ENCODE results near the gene KCND3.
"Not testable (repeated sequence)": the region's sequence is repeated elsewhere in the genome, so short reads cannot be mapped to it uniquely, and the experiment has no call there.

KCND3 gene

DNA sequence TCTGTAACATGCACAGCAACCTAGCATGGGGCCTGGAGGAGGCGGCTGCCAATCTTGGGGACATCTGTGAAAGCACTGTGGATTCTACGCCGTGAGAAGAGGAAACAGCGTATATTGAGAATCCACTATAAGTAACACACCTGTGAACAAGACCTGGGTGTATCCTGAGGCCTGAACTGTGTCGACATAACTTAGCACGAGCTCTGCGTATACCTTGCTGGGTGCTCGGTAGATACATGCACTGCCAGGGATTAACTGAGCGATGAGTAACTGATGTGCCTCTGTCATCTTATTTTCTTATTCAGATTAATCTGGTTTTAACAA is 175.2 kb downstream of the KCND3 start:
- DNase-seq (ENCODE audit: low read depth in 2 of 2): no peak

DNA sequence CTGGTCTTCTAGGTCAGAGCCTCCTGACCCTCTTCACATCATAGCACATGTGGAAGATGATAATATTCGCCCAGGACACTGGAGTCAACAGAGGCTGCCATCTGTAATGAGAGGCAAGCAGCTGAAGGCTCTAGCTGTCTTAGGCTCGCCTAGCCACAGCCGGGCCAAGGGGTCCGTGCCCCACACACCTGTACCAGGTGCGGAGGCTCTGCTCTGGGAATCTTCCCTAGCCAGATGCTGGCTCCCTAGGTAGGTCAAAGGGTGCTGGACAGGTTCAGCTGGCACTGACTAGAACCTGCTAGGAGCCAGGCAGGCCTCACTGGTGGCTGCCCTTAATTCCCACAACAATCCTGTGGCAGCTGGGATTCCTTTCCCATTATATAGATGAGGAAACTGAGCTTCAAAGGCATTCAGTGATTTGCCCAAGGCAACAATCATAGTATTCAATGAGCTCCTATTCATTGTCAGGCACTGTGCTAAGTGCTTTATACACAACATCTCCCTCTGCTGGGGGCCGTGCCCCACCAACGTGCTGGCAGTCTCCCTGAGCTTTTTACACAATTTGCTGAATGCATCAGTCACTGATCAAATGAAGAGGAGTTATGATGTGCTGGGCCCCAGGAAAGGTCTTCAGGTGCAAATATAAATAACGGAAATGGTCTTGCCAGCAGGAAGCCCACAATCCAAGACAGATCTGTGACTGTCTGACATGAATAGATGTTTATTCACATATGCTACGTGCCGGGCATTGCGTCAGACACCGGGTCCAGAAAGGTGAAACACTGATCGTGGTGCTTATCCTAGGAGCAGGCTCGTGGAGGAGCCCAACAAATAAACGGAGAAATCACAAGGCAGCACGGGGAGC is 175.8 kb downstream of the KCND3 start:
- DNase-seq (ENCODE audit: low read depth in 2 of 2): no peak

DNA sequence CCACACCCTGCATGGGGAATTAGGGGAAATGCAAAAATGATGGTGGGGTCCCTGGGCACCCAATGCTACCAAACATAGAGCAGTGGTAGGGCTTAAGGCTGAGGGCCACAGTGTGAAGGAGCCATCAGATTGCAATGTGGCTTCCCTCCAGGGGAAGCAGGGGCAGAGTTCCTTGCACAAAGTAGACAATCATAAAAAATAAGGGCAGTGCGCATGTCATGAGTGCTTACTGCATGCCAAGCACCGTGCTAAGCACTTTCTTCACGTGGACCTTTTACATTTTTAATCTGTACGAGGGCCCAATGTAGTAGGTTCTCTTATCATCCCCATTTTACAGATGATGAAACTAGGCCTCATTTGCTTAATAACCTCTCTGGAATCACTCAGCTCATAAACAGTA is 177.2 kb downstream of the KCND3 start:
- DNase-seq (ENCODE audit: low read depth in 2 of 2): no peak

DNA sequence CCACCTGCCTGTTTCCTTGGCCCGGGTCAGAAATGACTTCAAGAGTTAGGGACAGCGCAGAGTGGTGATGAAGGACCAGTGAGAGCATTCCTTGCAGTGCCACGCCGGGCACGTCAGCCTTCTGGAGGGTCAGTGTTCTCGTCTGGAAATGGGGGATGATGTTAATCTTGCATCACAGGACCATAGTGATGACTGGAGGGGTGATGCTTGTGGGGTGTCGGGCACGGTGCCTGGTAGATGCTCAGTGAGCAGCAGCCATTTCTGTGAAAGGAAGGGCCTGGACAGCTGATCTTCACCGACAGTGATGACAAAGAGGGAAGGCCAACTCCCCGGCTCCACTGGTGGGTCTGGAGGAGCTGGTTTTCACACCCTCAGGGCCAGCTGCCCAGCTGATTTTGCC is 177.6 kb downstream of the KCND3 start:
- no peak for DNase-seq (ENCODE audit: low read depth in 2 of 2)

DNA sequence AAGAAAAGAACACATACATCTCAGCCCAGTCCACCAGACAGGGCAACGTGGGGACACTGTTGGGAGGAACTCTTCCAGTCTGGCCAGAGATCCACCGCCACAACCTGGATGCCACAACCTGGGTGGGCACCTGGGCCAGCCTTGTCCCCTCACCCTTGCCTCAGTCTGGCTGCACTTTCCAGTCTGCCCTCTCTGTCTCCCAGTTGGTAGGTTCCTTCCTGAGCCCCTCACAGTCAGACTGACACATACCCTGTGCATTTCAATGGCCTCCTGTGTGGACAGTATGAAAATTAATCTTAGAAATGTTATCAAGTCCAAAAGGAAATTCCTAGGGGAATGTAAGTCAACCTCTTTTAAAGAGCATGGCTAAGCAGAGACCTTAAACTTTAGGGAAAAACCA is 184.2 kb downstream of the KCND3 start:
- DNase-seq (ENCODE audit: low read depth in 2 of 2): no peak

DNA sequence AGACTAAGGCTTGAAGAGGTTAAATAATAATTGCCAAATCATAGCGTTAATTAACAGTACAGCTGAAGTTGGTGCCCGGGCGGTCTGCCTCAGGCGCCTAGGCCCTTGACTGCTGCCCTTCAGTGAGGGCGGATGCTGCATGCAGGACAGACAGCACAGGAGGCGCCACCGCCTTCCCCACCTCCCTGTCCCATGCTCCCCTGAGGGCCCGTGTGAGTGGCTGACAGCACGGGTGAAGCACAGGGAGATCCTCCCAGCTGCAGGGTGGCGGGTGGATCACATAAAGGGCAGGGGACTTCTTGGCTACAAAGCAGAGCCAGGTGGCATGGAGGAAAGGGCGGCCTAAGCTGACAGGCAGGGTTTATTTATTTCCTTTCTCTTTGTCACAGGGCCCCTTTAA is 184.7 kb downstream of the KCND3 start:
- no peak for DNase-seq (ENCODE audit: low read depth in 2 of 2)

DNA sequence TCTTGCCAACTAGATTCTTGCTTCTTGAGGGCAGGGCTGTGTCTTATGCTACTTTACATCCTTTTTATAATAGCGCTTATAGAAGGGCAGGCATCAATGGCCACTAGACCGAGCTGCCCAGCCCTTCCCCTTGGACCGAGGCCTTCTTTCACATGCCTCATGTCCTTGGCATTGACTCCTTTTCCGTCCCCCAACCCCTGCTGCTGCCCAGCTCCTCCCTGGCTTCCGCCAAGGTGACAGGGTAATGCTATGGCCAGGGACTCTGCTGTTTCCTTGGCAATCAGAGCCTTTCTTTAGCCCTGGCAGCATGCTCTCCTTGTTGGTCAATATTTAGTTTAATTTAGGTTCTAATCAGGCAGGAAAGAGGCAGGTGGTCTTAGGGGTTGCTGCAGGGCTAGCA is 185.5 kb downstream of the KCND3 start:
- DNase-seq (ENCODE audit: low read depth in 2 of 2): no peak

DNA sequence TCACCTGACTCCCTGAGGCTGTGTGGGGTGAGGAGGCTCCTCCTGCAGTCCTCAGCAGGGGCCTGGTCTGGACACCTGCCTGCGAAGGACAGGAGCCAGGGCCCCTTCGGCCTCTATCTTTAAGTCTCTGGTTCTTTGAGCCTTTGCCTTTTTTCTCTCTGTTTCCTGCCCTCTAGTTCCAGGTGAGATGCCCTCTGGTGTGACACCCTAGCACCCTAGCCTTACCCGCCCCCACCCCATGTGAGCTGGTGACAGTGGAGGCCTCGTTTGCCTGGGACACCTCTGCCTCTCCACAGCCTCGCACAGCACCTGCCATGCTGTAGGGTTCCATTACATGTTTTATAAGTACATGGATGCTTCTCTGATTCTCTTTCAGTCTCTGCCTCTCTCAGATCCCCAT is 186.5 kb downstream of the KCND3 start:
- DNase-seq (ENCODE audit: low read depth in 2 of 2): no peak

DNA sequence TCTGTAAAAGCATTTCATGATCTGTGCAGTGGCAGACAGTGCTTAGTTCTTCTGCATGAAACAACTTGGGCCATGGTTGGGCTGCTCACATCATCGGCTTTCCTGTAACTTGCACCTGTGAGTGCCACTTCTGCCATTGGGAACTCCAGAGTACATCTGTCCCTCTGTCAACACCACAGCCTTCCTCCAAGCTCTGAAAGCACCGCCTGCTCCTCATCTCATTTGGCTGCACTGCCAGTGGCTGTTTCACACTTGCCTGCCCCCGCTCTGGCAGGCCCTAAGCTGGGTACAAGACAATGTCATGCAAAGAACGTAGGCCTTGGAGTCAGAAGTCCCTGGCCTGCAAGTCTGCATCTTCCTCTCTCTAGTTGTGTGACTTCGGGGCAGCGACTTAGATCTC is 187.4 kb downstream of the KCND3 start:
- DNase-seq (ENCODE audit: low read depth in 2 of 2): no peak

DNA sequence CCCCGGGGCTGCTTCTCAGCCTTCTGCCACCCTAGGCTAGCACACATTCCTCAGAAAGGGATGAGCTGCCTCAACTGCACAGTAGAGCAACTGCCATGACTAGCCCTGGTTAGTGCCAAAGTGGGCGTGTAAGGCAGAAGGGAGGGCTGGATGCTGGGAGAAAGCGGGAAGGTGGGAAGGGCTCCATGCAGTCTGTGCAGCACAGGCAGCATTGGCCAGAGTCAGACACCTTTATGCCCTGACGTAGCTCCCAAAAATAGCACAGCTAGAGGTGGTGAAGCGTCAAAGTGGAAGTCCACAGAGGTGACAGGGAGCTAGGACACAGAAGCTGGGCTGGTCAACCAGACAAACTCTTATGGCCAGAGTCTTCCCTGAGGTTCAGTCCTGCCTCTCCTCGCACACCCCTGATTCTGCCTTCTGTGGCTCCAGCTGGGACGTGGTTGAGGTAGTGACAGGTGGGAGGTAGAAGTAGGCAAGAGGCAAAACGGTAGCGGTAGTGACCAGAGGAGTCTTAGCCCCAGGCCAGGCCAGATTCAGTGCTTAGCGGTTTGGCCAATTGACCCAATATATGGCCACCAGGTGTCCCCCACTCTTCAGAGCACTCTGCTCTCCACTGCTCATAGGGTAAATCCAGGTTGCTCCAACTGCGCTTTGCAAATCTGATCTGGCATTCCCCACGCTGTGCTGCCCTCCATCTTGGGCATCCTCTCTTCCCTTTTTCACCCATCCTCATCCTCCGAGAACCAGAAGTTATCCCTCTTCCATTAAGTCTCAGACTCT is 188.2 kb downstream of the KCND3 start:
- DNase-seq (ENCODE audit: low read depth in 2 of 2): no peak

DNA sequence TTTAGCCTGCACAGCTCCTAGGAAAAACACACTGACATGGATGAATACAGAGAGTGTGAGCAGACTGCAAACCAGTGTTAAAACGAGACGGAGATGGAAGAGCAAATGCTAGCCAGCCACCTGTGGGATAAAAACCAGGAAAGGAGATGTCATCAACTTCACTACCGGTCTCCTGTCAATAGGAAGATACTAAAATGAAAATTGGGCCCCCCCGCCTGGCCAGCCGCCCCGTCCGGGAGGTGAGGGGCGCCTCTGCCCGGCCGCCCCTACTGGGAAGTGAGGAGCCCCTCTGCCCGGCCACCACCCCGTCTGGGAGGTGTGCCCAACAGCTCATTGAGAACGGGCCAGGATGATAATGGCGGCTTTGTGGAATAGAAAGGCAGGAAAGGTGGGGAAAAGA is 189.7 kb downstream of the KCND3 start:
- DNase-seq (ENCODE audit: low read depth in 2 of 2): not testable (repeated sequence)

DNA sequence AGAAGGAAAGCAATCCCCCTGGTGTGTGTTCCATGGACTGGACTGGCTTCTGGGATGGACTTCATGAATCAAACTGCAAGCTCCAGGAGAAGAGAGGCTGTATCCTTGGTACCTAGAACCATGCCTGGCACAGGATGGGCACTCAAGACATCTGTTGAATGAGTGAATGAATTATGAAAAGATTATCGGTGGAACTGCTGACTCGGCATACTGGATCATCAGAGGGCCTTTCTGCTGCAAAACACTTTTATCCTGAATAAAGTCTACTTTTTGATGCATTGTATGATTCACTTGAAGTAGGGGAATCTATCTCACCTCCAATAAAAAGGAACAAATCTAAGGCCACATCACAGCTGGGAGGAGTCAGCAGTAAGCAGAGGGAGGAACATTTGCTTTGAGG is 190.9 kb downstream of the KCND3 start:
- no peak for DNase-seq (ENCODE audit: low read depth in 2 of 2)

DNA sequence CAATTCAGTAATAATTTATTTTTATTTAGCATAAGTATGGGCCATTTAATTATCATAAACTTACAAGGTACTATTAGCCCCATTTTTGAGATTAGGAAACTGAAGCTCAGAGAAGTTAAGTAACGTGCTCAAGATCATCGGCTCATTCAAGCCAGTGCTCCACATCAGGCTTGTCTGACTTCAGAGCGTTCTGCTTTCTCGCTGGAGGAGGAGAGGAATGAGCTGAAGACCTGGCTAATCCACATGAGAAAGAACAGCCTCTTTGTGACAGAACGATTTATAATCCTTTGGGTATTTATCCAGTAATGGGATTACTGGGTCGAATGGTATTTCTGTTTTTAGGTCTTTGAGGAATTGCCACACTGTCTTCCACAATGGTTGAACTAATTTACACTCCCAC is 194.1 kb downstream of the KCND3 start:
- no peak for DNase-seq (ENCODE audit: low read depth in 2 of 2)

DNA sequence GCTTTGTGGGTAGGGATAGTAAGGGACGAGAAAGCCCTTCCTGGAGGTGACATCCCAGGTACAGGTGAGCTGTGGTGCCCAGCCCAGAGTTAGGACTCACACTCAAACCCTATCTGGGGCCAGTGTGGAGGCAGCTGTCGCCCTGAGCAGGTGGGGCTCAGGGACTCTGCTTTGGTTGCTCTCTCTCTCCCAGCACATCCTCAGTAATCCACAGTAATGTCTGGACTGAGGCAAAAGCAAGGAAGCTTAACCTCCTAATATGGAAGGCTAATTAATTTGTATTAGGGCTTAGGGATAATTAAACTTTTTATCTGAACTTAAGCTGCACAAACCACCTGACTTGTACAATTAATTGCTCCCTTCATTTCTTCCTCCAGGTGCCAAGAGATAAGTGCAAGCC is 195.5 kb downstream of the KCND3 start:
- DNase-seq (ENCODE audit: low read depth in 2 of 2): no peak

DNA sequence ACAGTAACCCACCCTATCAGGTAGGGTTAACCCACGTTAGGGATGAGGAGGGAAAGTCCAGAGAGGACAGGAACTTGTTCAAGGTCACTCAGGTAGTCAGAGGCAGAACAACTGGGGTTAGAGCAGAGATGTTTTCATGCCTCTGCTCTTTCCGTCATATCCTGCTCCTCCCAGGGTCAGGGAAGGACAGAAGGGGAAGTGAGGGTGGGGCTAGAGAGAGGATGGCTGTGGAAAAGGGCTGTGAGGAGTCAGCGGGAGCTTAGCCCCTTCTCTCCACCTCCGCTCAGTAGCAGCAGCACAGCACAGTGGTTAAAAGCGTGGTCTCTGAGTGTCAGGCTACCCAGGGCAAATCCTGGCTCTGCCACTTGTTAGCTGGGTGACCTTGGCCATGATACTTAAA is 197.2 kb downstream of the KCND3 start:
- no peak for DNase-seq (ENCODE audit: low read depth in 2 of 2)

DNA sequence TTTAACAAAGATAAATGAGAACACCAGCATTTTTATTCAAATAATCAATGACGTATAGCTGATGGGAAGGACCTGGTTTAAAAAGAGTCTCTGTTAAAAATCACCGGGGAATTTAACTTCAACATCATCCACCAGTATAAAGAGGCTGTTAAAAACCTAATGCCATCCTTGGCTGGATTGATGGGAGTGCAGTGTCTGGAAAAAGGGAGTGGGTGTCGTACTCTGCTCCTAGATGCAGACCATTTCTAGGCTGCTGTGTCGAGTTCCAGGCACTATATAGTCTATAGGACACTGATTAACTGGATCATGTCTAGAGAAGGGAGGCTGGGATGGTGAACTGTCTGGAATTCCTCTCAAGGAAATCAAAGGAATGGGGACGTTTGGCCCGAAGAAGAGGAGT is 197.7 kb downstream of the KCND3 start:
- DNase-seq (ENCODE audit: low read depth in 2 of 2): no peak

DNA sequence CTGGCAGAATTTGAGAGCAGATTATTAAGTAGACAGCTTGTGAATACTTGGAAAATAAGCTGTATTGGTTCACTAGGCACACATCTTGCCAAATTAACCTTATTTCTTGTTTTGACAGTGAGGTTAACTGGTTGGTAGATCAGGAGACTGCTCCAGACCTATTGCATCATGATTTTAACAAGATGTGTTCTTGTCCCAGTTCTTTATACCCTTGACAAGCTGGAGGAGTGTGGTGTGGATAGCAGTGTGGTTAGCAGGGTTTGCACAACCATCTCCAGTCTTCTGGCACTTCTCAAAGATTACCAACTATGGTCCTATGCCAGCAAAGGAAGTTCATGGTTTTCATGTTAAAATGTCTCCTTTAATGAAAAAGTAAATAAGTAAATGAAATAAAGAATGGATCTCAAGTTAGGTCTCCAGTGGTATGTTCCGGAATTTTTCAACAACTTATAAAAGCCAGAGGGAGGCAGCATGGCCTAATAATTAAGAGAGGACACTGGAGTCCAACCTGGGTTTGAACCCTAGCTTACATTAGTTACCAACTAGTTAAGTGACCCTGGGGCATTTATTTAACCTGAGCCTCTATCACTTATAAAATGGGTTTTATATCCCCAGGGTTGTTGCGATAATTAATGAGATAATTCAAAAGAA is 199.7 kb downstream of the KCND3 start:
- no peak for DNase-seq (ENCODE audit: low read depth in 2 of 2)

DNA sequence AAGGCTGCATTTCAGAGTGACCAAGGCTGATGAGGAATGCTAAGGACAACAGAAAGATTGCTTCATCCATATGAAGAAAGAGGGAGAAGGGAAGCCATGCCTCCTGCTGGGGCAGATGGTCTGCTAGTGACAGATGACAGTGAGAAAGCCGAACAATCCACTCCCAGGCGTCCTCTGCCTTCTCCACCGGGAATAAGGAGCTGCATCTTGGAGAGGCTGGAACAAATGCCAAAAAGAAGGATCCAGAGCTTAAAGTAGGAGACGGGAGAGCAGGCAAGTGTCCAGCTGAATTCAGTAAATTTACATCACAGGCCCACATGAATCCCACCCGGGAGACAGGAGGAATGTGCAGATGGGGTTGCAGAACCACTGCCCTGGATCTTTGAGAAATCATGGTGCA is 200.3 kb downstream of the KCND3 start:
- DNase-seq (ENCODE audit: low read depth in 2 of 2): no peak

DNA sequence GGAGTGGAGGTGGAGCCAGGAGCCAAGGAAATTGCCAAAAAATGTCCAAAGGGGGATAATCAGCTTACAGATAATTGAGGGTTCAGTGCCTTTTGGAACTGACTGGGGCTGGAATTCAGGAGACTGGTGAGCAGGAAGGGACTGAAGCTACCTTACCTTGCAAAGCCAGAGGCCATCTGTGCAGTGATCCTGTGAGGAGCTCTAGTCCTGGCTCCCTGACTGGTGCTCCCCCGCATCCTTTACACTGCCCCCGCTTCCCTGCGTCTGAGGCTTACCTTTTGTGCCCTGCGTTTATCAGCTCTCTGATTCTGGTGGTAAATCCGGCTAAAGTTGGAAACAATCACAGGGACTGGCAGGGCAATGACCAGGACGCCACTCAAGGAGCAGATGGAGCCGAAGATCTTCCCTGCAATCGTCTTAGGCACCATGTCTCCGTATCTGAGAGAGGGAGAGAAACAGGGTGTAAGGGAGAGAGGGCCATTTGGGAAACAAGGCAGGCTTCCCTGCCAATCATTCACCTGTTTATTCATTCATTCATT is 202.7 kb downstream of the KCND3 start:
- DNase-seq (ENCODE audit: low read depth in 2 of 2): no peak

DNA sequence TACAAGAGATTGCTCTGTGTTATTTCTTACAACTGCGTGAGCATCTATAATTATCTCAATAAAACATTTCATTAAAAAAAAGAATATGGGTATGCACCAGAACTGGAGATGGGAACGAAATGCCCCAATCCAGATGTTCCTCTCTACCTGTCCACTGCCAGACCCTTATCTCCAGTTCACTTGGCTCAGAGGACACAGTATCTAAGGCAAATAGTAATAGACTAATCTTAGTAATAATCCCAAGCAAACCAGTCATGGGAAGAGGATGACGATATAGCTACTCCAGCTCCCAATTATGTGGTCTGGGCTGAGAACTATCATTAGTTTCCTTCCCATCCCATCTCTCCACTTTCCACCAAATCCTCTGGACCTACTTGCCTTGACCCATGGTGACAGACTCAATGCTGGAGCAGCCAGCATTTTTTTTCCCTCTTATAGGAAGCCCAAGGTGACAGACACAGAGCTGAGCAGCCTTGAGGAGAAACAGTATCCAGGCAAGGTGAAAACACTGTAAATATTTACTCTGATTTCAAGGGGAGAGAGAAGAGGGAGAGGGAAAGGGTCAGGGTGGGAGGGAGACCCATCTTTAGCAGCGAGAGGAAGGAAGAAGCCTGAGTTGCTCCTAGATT is 205.1 kb downstream of the KCND3 start:
- no peak for DNase-seq (ENCODE audit: low read depth in 2 of 2)

DNA sequence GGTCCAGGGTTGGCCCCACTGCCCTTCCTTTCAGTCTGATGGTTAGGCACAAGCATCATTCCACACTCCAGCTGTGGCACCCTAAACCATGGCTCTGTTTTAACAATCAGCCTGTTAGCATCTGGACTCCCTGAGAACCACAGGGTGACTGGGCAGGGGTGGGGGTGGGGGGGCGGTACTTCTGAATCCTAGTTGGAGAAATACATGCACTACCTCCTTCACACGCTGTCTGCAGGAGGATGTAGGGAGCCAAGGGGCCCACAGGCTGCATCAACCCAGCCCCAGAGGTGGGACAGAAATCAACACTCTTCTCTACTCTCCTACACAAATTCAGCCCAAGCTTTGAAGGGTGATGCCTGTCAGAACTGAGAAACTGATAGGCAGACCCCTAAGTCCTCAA is 209.9 kb downstream of the KCND3 start:
- no peak for DNase-seq (ENCODE audit: low read depth in 2 of 2)

DNA sequence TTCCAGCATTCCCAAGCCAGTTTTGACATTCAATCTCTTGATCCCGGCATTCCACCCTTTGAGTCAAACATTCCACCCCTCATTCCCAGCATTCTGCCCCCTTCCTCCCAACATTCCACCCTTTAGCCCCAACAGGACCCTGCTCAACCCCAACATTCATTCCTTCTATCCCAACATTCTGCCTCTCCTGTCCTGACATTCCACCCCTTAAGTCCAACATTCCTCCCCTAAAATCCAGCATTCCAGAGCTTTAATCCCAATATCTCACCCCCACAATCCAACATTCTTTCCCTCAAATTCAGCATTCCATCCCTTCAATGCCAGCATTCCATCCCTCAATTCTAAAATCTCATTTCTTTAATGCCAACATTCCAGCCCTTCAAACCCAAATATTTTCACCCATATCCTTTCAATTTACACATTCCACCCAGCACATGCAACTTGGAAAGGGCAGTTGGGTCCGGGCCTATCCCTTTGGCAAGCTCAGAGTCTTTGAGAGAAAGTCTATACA is 210.9 kb downstream of the KCND3 start:
- no peak for DNase-seq (ENCODE audit: low read depth in 2 of 2)
